H1 (cell line): ENCODE measurements around the gene SLC5A10. TPM values are rescaled to one million over a fixed set of nuclear protein-coding genes. Genes with fewer than 3 reads are reported as not detected.
"Not testable (repeated sequence)": the region's sequence is repeated elsewhere in the genome, so short reads cannot be mapped to it uniquely, and the experiment has no call there.

Experiments
- CTCF ChIA-PET: fragments of 300-600 bp; sonication (Branson Sonifier 250); formaldehyde crosslinking; loops from one replicate; lab custom pipeline; 2021; ENCODE audit not compliant: partially characterized antibody; lab: Charles Lee
- POLR2A ChIA-PET: fragments of 300-600 bp; sonication (Branson Sonifier 250); formaldehyde crosslinking; loops from one replicate; lab custom pipeline; 2021; ENCODE audit warnings: inconsistent platforms; ENCODE audit not compliant: partially characterized antibody; lab: Charles Lee
- DNase-seq, 2 experiments: peaks; one replicate each; pipeline versions ENCODE4 v3.0.0 to v3.0.0-alpha.2; 2010 to 2022; ENCODE audit warnings: low spot score in 2 of 2, low read depth in 1 of 2, mixed read lengths in 1 of 2
- FAIRE-seq: peaks from 2 replicates; lab custom pipeline; 2011; peaks lifted over from hg19 to GRCh38; lab: Jason Lieb, UNC
- H2AFZ ChIP-seq: 2 replicates; pipeline ENCODE4 v1.8.1; 2012; ENCODE audit warnings: low read length, inconsistent platforms
- H2AK5ac ChIP-seq: 2 replicates; pipeline ENCODE4 v1.6.1; 2013; ENCODE audit warnings: low read depth, low read length
- H2BK120ac ChIP-seq: replicated peaks from 2 replicates; pipeline ENCODE3; 2013; ENCODE audit warnings: low read depth, low read length, inconsistent platforms
- H2BK12ac ChIP-seq: 2 replicates; pipeline ENCODE4 v1.6.1; 2013; ENCODE audit warnings: low read depth, low read length
- H2BK15ac ChIP-seq: 2 replicates; pipeline ENCODE4 v1.6.1; 2013; ENCODE audit warnings: low read length
- H2BK20ac ChIP-seq: 2 replicates; pipeline ENCODE4 v1.6.1; 2013; ENCODE audit warnings: low read length
- H2BK5ac ChIP-seq: 2 replicates; pipeline ENCODE4 v1.6.1; 2013; ENCODE audit warnings: low read depth, low read length
- H3K14ac ChIP-seq: 2 replicates; pipeline ENCODE4 v1.6.1; 2013; ENCODE audit warnings: inconsistent platforms; ENCODE audit not compliant: insufficient read length
- H3K18ac ChIP-seq: 2 replicates; pipeline ENCODE4 v1.6.1; 2013; ENCODE audit warnings: low read length; ENCODE audit errors: extremely low read depth
- H3K23ac ChIP-seq: 2 replicates; pipeline ENCODE4 v1.6.1; 2013; ENCODE audit warnings: inconsistent platforms; ENCODE audit not compliant: insufficient read length
- H3K23me2 ChIP-seq: 2 replicates; pipeline ENCODE4 v1.6.1; 2013; ENCODE audit warnings: low read depth, low read length
- H3K27ac ChIP-seq: 2 replicates; pipeline ENCODE4 v1.6.1; 2011; ENCODE audit warnings: low read depth, low read length, inconsistent platforms
- H3K27me3 ChIP-seq, 4 experiments: replicated peaks in 1 of 4; 1 replicate in 1 of 4; 2 replicates in 3 of 4; pipeline versions ENCODE4 v1.6.1 to v1.8.1; 2011 to 2013; ENCODE audit warnings: low read length in 3 of 4, mild to moderate bottlenecking in 3 of 4, inconsistent platforms in 2 of 4, mixed read lengths in 2 of 4, moderate library complexity in 1 of 4; ENCODE audit not compliant: control insufficient read depth in 3 of 4, insufficient read depth in 3 of 4; ENCODE audit errors: extremely low read depth in 1 of 4
- H3K36me3 ChIP-seq, 4 experiments: 2 replicates each; pipeline versions ENCODE4 v1.6.1 to v1.8.1; 2011 to 2013; ENCODE audit warnings: mild to moderate bottlenecking in 4 of 4, low read length in 3 of 4, moderate library complexity in 2 of 4, control low read depth in 1 of 4, inconsistent platforms in 1 of 4; ENCODE audit not compliant: insufficient read depth in 4 of 4, control insufficient read depth in 2 of 4
- H3K4ac ChIP-seq: replicated peaks from 2 replicates; pipeline ENCODE3; 2013; ENCODE audit warnings: low read length, low read depth, mixed read lengths, inconsistent platforms; ENCODE audit not compliant: insufficient read length
- H3K4me1 ChIP-seq, 4 experiments: replicated peaks in 1 of 4; 1 replicate in 1 of 4; 2 replicates in 3 of 4; pipeline versions ENCODE4 v1.6.1 to v1.8.1; 2011 to 2013; ENCODE audit warnings: low read length in 3 of 4, inconsistent platforms in 2 of 4, mixed read lengths in 1 of 4; ENCODE audit not compliant: insufficient read depth in 4 of 4, control insufficient read depth in 3 of 4
- H3K4me2 ChIP-seq, 2 experiments: 2 replicates each; pipeline versions ENCODE4 v1.6.1 to v1.8.1; 2011 to 2013; ENCODE audit warnings: low read depth in 2 of 2, low read length in 2 of 2, control low read depth in 1 of 2, inconsistent platforms in 1 of 2, mild to moderate bottlenecking in 1 of 2; ENCODE audit not compliant: insufficient read depth in 1 of 2
- H3K4me3 ChIP-seq, 4 experiments: fragments of 200-600, 300-600 bp in 1 of 4; sonication (generic), shearing (Covaris generic), sonication (Bioruptor Twin) in 1 of 4; 2 replicates each; pipeline versions ENCODE4 v1.5.1 to v1.8.1; 2011 to 2016; ENCODE audit warnings: low read length in 4 of 4, low read depth in 3 of 4, control low read depth in 2 of 4, inconsistent platforms in 2 of 4, mild to moderate bottlenecking in 2 of 4, mixed read lengths in 1 of 4, moderate library complexity in 1 of 4; ENCODE audit not compliant: insufficient read depth in 2 of 4; ENCODE audit errors: extremely low read depth in 1 of 4
- H3K56ac ChIP-seq: replicated peaks from 2 replicates; pipeline ENCODE3; 2013; ENCODE audit warnings: low read depth, mild to moderate bottlenecking, mixed read lengths, low read length, inconsistent platforms; ENCODE audit not compliant: insufficient read length
- H3K79me1 ChIP-seq: 2 replicates; pipeline ENCODE4 v1.6.1; 2013; ENCODE audit warnings: low read depth, low read length, control low read depth
- H3K79me2 ChIP-seq, 2 experiments: 2 replicates each; pipeline versions ENCODE4 v1.6.1 to v1.8.1; 2012 to 2013; ENCODE audit warnings: low read length in 2 of 2, mild to moderate bottlenecking in 2 of 2, inconsistent platforms in 1 of 2; ENCODE audit not compliant: insufficient read depth in 2 of 2, control insufficient read depth in 1 of 2
- H3K9ac ChIP-seq, 4 experiments: replicated peaks in 1 of 4; 1 replicate in 1 of 4; 2 replicates in 3 of 4; pipeline versions ENCODE4 v1.6.1 to v1.8.1; 2011 to 2013; ENCODE audit warnings: low read depth in 3 of 4, low read length in 3 of 4, control low read depth in 2 of 4, mild to moderate bottlenecking in 2 of 4, moderate library complexity in 2 of 4, inconsistent platforms in 1 of 4; ENCODE audit errors: extremely low read depth in 1 of 4
- H3K9me3 ChIP-seq, 2 experiments: 2 replicates each; pipeline versions ENCODE4 v1.6.1 to v1.8.1; 2012 to 2013; ENCODE audit warnings: mild to moderate bottlenecking in 2 of 2, moderate library complexity in 2 of 2, control low read depth in 1 of 2, inconsistent platforms in 1 of 2, low read depth in 1 of 2, low read length in 1 of 2, mixed read lengths in 1 of 2; ENCODE audit not compliant: insufficient read depth in 2 of 2
- H4K20me1 ChIP-seq, 2 experiments: replicated peaks in 1 of 2; 2 replicates each; pipeline versions ENCODE3 to v1.8.1; 2011 to 2013; ENCODE audit warnings: inconsistent platforms in 2 of 2, low read length in 2 of 2, mild to moderate bottlenecking in 1 of 2; ENCODE audit not compliant: insufficient read depth in 2 of 2, control insufficient read depth in 1 of 2
- H4K5ac ChIP-seq: 2 replicates; pipeline ENCODE4 v1.6.1; 2013; ENCODE audit warnings: low read length, low read depth, mixed read lengths, inconsistent platforms; ENCODE audit not compliant: insufficient read length
- H4K8ac ChIP-seq: 2 replicates; pipeline ENCODE4 v1.8.0; 2013; ENCODE audit warnings: mild to moderate bottlenecking, moderate library complexity, low read length, inconsistent platforms; ENCODE audit not compliant: insufficient read depth; ENCODE audit errors: extremely low read depth
- H4K91ac ChIP-seq: replicated peaks from 2 replicates; pipeline ENCODE3; 2013; ENCODE audit warnings: low read length, mixed read lengths, inconsistent platforms; ENCODE audit not compliant: insufficient read length
- WGBS, 2 experiments: shearing (Covaris generic) in 1 of 2; methylation state at CpG; one replicate each; pipeline versions ENCODE4 v1.1.6 to v1.1.7; 2013 to 2015; ENCODE audit warnings: low lambda C conversion rate in 2 of 2, mixed read lengths in 2 of 2, inconsistent platforms in 1 of 2, low coverage in 1 of 2, missing lambda C conversion rate in 1 of 2; ENCODE audit not compliant: insufficient replicate concordance in 2 of 2, insufficient coverage in 1 of 2, insufficient read length in 1 of 2; ENCODE audit errors: extremely low coverage in 1 of 2, missing lambda C conversion rate in 1 of 2; 5-methylcytosine and 5-hydroxymethylcytosine counted together
- polyA plus RNA-seq, 7 experiments: library from polyadenylated mRNA; depleted of rRNA in 3 of 7; stranded (reverse) in 5 of 7; unstranded in 2 of 7; fragments of >200 nt in 5 of 7; fragments of 200-250 nt in 2 of 7; gene quantifications; 1 replicate in 5 of 7; 2 replicates in 1 of 7; 4 replicates in 1 of 7; pipeline versions ENCODE4 v1.2.1 to v1.2.3, GENCODE V29; 2011 to 2013; ENCODE audit warnings: missing spikeins in 2 of 7, mixed read lengths in 2 of 7
- total RNA-seq: library from RNA; stranded (reverse); fragmentation: NEBNext Ultra II Directional; extraction: Animal tissue kit (Norgen Biotek cat#: 25700); gene quantifications from 2 replicates; pipeline ENCODE4 v1.2.1, GENCODE V29; 2021

The SLC5A10 gene
- total and polyA plus RNA-seq, 2 of the 8 experiments (the other 6 are each of a cell fraction or from before 2014, with no cell fraction given) = 0.05 to 0.11 TPM

DNA sequence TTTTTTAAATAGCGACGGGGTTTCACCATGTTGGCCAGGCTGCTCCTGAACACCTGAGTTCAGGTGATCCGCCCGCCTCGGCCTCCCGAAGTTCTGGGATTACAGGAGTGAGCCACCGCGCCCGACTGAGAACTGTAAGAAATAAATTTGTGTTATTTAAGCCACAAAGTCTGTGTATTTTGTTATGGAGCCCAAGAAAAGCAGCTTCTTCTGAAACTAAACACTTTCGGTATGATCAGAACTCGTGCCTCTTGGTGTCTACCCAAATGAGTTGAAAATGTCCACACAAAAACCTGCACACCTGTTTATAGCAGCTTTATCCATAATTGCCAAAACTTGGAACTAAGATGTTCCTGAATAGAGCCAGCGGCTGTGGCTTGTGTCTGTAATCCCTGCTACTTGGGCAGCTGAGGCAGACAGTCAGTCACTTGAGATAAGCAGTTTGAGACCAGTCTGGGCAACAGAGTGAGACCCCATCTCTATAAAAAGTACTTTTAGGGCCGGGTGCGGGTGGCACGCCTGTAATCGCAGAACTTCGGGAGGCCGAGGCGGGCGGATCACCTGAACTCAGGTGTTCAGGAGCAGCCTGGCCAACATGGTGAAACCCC, 110.9 kb downstream of the SLC5A10 start:
- WGBS, 2 experiments = no CpG with 5 or more reads among the region's 20 CpGs
- not testable (repeated sequence) for H3K4me1 ChIP-seq

More for the DNA sequence above, 110.9 kb downstream of the SLC5A10 start:
- H3K18ac ChIP-seq, H2BK120ac ChIP-seq, H3K4me3 ChIP-seq, H3K79me1 ChIP-seq, H4K8ac ChIP-seq, H4K91ac ChIP-seq, H3K36me3 ChIP-seq, H2AFZ ChIP-seq, FAIRE-seq, POLR2A ChIA-PET, H3K56ac ChIP-seq, H3K9ac ChIP-seq, H3K27ac ChIP-seq, DNase-seq, CTCF ChIA-PET, H3K27me3 ChIP-seq, H3K79me2 ChIP-seq, H2BK5ac ChIP-seq, H4K20me1 ChIP-seq, H4K5ac ChIP-seq, H2BK20ac ChIP-seq, H3K4me2 ChIP-seq, H3K4ac ChIP-seq, H3K14ac ChIP-seq, H3K23ac ChIP-seq, H2BK15ac ChIP-seq, H2BK12ac ChIP-seq, H2AK5ac ChIP-seq, H3K9me3 ChIP-seq, H3K23me2 ChIP-seq: not testable (repeated sequence)
